Gastroesophageal sphincter (tissue), 4 donors: ENCODE data around the gene PGM2. TPM values are rescaled to one million over a fixed set of nuclear protein-coding genes. Genes with fewer than 3 reads are reported as not detected.
A peak's percentile ranks its signal among the peaks of the same experiment; 100 is the strongest.

ENCODE experiments used
- ATAC-seq: fragments of 150-250 bp; one replicate; pipeline ENCODE4 v1.9.1; 2016; ENCODE audit warnings: mild to moderate bottlenecking, moderate library complexity
- H3K27ac ChIP-seq, 4 donors: fragments of 200-600 bp; sonication (generic) in 3 of 4; 1 replicate in 3 of 4; 2 replicates in 1 of 4; pipeline ENCODE4 v1.5.1; 2016 to 2019
- H3K27me3 ChIP-seq: fragments of 200-600 bp; sonication (generic); one replicate; pipeline ENCODE4 v1.5.1; 2019
- H3K36me3 ChIP-seq, 2 donors: fragments of 200-600 bp; sonication (generic); one replicate each; pipeline ENCODE4 v1.5.1; 2019; ENCODE audit warnings: control low read depth in 1 of 2
- H3K4me1 ChIP-seq, 3 donors: fragments of 200-600 bp; sonication (generic); 1 replicate in 2 of 3; 2 replicates in 1 of 3; pipeline ENCODE4 v1.5.1; 2016 to 2019; ENCODE audit warnings: control low read depth in 2 of 3
- H3K4me3 ChIP-seq, 2 donors: fragments of 200-600 bp; sonication (generic); one replicate each; pipeline ENCODE4 v1.5.1; 2019; ENCODE audit warnings: mild to moderate bottlenecking in 1 of 2, moderate library complexity in 1 of 2
- H3K9me3 ChIP-seq, 3 donors: fragments of 200-600 bp; sonication (generic); one replicate each; pipeline ENCODE4 v1.5.1; 2017 to 2019; ENCODE audit warnings: control low read depth in 2 of 3
- CTCF ChIP-seq, 4 experiments: fragments of 200-600 bp in 2 of 4; fragments of 450-650 bp in 2 of 4; sonication (generic) in 1 of 4; IDR thresholded peaks; one replicate each; pipeline ENCODE4 v1.5.1; 2017 to 2019; ENCODE audit warnings: antibody characterized with exemption in 4 of 4, mild to moderate bottlenecking in 2 of 4, moderate library complexity in 2 of 4
- EP300 ChIP-seq: sonication (generic); formaldehyde crosslinking; IDR thresholded peaks from one replicate; pipeline ENCODE4 v1.6.1; 2017; ENCODE audit warnings: antibody characterized with exemption, mild to moderate bottlenecking
- POLR2A ChIP-seq, 2 donors: fragments of 450-650 bp; IDR thresholded peaks; one replicate each; pipeline ENCODE4 v1.6.1; 2017; ENCODE audit warnings: antibody characterized with exemption in 2 of 2, mild to moderate bottlenecking in 2 of 2, moderate library complexity in 1 of 2
- POLR2AphosphoS5 ChIP-seq: sonication (generic); formaldehyde crosslinking; IDR thresholded peaks from one replicate; pipeline ENCODE4 v1.6.1; 2017; ENCODE audit warnings: antibody characterized with exemption
- WGBS, 2 donors: methylation state at CpG; one replicate each; pipeline ENCODE4 v1.1.5; 2018; ENCODE audit warnings: low coverage in 1 of 2; 5-methylcytosine and 5-hydroxymethylcytosine counted together
- total RNA-seq, 4 donors: library from RNA; depleted of rRNA; stranded (reverse); fragments of >200 nt; gene quantifications; one replicate each; pipeline ENCODE4 v1.1.0, GENCODE V29; 2016

The PGM2 gene
- total RNA-seq, 4 donors from 2014 or later: 19.9 to 35.6 (median 25.3) TPM

GRCh38 chr4:37803348-37803973 lies 23.0 kb upstream of the PGM2 start:
- no peaks in the 10 kb centered on the region for H3K36me3 ChIP-seq
- no peak for ATAC-seq
- TF ChIP-seq EP300 (no peak), CTCF (IDR thresholded peaks at IDR 0.05) (peak; percentile 46 to 66 (median 62))

GRCh38 chr4:37805091-37805490 lies 21.4 kb upstream of the PGM2 start:
- no peak overlapping the region for H3K27ac ChIP-seq
- no peaks in the 10 kb centered on the region for H3K9me3 ChIP-seq
- no peak for TF ChIP-seq POLR2AphosphoS5
- TF ChIP-seq CTCF (IDR thresholded peaks at IDR 0.05): no peak
- TF ChIP-seq POLR2A (IDR thresholded peaks at IDR 0.05): no peak
- TF ChIP-seq EP300: no peak
- H3K4me3 ChIP-seq: no peak overlapping the region
- H3K27me3 ChIP-seq: no peaks in the 10 kb centered on the region
- 83 to 85% methylated on average over 3 to 5 of the region's 5 CpGs for WGBS, 2 donors
- H3K4me1 ChIP-seq: no peaks in the 10 kb centered on the region
- no peaks in the 10 kb centered on the region for H3K36me3 ChIP-seq
- no peak for ATAC-seq

More at GRCh38 chr4:37803348-37803973, 23.0 kb upstream of the PGM2 start:
- 19 to 24% methylated on average over 4 of the region's 4 CpGs for WGBS, 2 donors
- Histone ChIP-seq H3K27me3 (no peaks in the 10 kb centered on the region), H3K4me3 (no peak overlapping the region), H3K4me1 (no peaks in the 10 kb centered on the region), H3K27ac (no peak overlapping the region), H3K9me3 (no peaks in the 10 kb centered on the region)

- TF ChIP-seq EP300: no peak
- no peak for TF ChIP-seq POLR2A (IDR thresholded peaks at IDR 0.05)
- no peak for TF ChIP-seq CTCF (IDR thresholded peaks at IDR 0.05)
- no peak for TF ChIP-seq POLR2AphosphoS5
- Histone ChIP-seq H3K27ac (no peak overlapping the region), H3K4me1 (no peaks in the 10 kb centered on the region), H3K27me3 (no peaks in the 10 kb centered on the region), H3K4me3 (no peak overlapping the region), H3K9me3 (no peaks in the 10 kb centered on the region), H3K36me3 (no peaks in the 10 kb centered on the region)
- WGBS, 2 donors: 100% methylated on average over 1 of the region's 1 CpG
- ATAC-seq: no peak
Measured at GRCh38 chr4:37812713-37813112, 13.8 kb upstream of the PGM2 start.

- H3K36me3 ChIP-seq: no peaks in the 10 kb centered on the region
- H3K4me1 ChIP-seq: no peaks in the 10 kb centered on the region
- WGBS, 2 donors: 62 to 86% methylated on average over 1 to 3 of the region's 3 CpGs
- H3K27ac ChIP-seq: no peak overlapping the region
- no peaks in the 10 kb centered on the region for H3K27me3 ChIP-seq
- no peaks in the 10 kb centered on the region for H3K9me3 ChIP-seq
- H3K4me3 ChIP-seq: no peak overlapping the region
- TF ChIP-seq CTCF (IDR thresholded peaks at IDR 0.05) (no peak), POLR2AphosphoS5 (no peak), POLR2A (IDR thresholded peaks at IDR 0.05) (no peak), EP300 (no peak)
- ATAC-seq: no peak
Measured at GRCh38 chr4:37815591-37815990, 10.9 kb upstream of the PGM2 start.

- 49 to 83% methylated on average over 2 of the region's 2 CpGs for WGBS, 2 donors
- H3K27me3 ChIP-seq: no peaks in the 10 kb centered on the region
- TF ChIP-seq EP300: no peak
- no peak for TF ChIP-seq POLR2A (IDR thresholded peaks at IDR 0.05)
- TF ChIP-seq CTCF (IDR thresholded peaks at IDR 0.05): no peak
- no peak for TF ChIP-seq POLR2AphosphoS5
- no peaks in the 10 kb centered on the region for H3K9me3 ChIP-seq
- H3K4me1 ChIP-seq: no peaks in the 10 kb centered on the region
- ATAC-seq: no peak
- no peaks in the 10 kb centered on the region for H3K36me3 ChIP-seq
- H3K27ac ChIP-seq: no peak overlapping the region
- H3K4me3 ChIP-seq: no peak overlapping the region
Measured at GRCh38 chr4:37816006-37816405, 10.5 kb upstream of the PGM2 start.
